ENCODE measurements around the gene CMPK2. TPM values are rescaled to one million over a fixed set of nuclear protein-coding genes. Genes with fewer than 3 reads are reported as not detected.

CMPK2 gene
- total and polyA plus RNA-seq, 9 of the 15 experiments (the other 6 are each of a cell fraction or from before 2014, with no cell fraction given), result 2.6 to 10.5 (median 5.0) TPM

DNA sequence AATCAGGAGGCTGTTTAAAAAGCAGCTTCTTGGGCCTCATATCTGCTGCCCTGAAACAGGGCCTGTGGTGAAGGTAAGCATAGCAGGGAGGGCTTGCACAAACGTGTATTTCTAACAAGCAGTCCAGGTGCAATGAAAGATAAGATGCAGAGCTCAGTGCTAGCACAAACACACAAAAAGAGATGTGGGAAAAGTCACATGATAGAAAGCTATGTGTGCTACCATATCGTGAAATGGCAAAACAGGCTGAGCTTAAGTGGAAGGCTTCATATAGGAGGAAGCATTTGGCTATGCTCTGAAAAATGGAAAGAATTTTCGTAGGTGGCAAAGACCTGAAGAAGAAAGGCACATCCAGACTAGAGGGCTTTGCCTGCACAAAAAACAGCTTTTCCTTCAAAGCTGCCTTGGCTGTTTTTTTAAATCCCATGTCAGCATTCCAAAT is 22.1 kb upstream of the CMPK2 start (continued):
- TF ChIP-seq TOE1 (IDR thresholded peaks at IDR 0.05; ENCODE audit: borderline replicate concordance), result peak; percentile 96
- TF ChIP-seq TOE1 (CRISPR knock-in tag; IDR thresholded peaks at IDR 0.05; ENCODE audit: borderline replicate concordance, low read depth), result no peak
- peak; percentile 66 for TF ChIP-seq L3MBTL2 (IDR thresholded peaks at IDR 0.05)
- peak; percentile 54; the same call in 1 of the 2 replicates for TF ChIP-seq SMAD3 (CRISPR knock-in tag; conservative IDR thresholded peaks at IDR 0.05)
- peak; percentile 26 to 81; a peak in 3 of 4 replicates for TF ChIP-seq TEAD1 (CRISPR knock-in tag; IDR thresholded peaks at IDR 0.05)
- TF ChIP-seq, protein P1, sequence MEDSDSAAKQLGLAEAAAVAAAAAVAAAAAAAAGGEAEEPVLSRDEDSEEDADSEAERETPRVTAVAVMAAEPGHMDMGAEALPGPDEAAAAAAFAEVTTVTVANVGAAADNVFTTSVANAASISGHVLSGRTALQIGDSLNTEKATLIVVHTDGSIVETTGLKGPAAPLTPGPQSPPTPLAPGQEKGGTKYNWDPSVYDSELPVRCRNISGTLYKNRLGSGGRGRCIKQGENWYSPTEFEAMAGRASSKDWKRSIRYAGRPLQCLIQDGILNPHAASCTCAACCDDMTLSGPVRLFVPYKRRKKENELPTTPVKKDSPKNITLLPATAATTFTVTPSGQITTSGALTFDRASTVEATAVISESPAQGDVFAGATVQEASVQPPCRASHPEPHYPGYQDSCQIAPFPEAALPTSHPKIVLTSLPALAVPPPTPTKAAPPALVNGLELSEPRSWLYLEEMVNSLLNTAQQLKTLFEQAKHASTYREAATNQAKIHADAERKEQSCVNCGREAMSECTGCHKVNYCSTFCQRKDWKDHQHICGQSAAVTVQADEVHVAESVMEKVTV (CRISPR knock-in tag; IDR thresholded peaks at IDR 0.05), result 0 out of 2 replicates have a peak, but pooled peaks have one; percentile 35
- no peak for TF ChIP-seq ZNF586 (CRISPR knock-in tag; conservative IDR thresholded peaks at IDR 0.05)
- TF ChIP-seq KLF10 (CRISPR knock-in tag; IDR thresholded peaks at IDR 0.05), result no peak
- TF ChIP-seq, protein P2, sequence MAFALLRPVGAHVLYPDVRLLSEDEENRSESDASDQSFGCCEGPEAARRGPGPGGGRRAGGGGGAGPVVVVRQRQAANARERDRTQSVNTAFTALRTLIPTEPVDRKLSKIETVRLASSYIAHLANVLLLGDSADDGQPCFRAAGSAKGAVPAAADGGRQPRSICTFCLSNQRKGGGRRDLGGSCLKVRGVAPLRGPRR (CRISPR knock-in tag; IDR thresholded peaks at IDR 0.05), result 0 out of 2 replicates have a peak, but pooled peaks have one; percentile 38
- TF ChIP-seq TAF1 (IDR thresholded peaks at IDR 0.05; ENCODE audit: control insufficient read depth, extremely low read depth, insufficient read depth, low read length, severe bottlenecking), result no peak
- peak; percentile 89 for TF ChIP-seq POLR2AphosphoS5 (IDR thresholded peaks at IDR 0.05; ENCODE audit: control insufficient read depth, insufficient read depth, low read depth, low read length)
- TF ChIP-seq JUNB (CRISPR knock-in tag; conservative IDR thresholded peaks at IDR 0.05), result 0 out of 2 replicates have a peak, but pooled peaks have one; percentile 9
- TF ChIP-seq, protein P3, sequence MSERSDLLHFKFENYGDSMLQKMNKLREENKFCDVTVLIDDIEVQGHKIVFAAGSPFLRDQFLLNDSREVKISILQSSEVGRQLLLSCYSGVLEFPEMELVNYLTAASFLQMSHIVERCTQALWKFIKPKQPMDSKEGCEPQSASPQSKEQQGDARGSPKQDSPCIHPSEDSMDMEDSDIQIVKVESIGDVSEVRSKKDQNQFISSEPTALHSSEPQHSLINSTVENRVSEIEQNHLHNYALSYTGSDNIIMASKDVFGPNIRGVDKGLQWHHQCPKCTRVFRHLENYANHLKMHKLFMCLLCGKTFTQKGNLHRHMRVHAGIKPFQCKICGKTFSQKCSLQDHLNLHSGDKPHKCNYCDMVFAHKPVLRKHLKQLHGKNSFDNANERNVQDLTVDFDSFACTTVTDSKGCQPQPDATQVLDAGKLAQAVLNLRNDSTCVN (CRISPR knock-in tag; IDR thresholded peaks at IDR 0.05), result no peak

All from K562 (cell line).